Activated T-helper 1 cell treated with Interleukin-2 at 50 U/mL for 16 hours (primary cell): Measurements from ENCODE around the gene ADAMTS2.
"Not testable (repeated sequence)": the region's sequence is repeated elsewhere in the genome, so short reads cannot be mapped to it uniquely, and the experiment has no call there.

Source experiments
- DNase-seq: peaks from one replicate; pipeline ENCODE4 v3.0.0-alpha.2; 2020; ENCODE audit warnings: low read depth

ADAMTS2 gene

GRCh38 chr5:179296150-179296821, 49.0 kb downstream of the ADAMTS2 start:
- DNase-seq = no peak

- DNase-seq = no peak
Observed at GRCh38 chr5:179295778-179296149, 49.5 kb downstream of the ADAMTS2 start.

- no peak for DNase-seq
Observed at GRCh38 chr5:179294891-179295777, 50.1 kb downstream of the ADAMTS2 start.

- no peak for DNase-seq
Observed at GRCh38 chr5:179294131-179294780, 51.0 kb downstream of the ADAMTS2 start.

GRCh38 chr5:179292681-179293635, 52.3 kb downstream of the ADAMTS2 start:
- DNase-seq = no peak

- no peak for DNase-seq
Observed at GRCh38 chr5:179292202-179292601, 53.1 kb downstream of the ADAMTS2 start.

- no peak for DNase-seq
Observed at GRCh38 chr5:179290681-179291540, 54.4 kb downstream of the ADAMTS2 start.

- no peak for DNase-seq
Observed at GRCh38 chr5:179289756-179290385, 55.4 kb downstream of the ADAMTS2 start.

- DNase-seq = no peak
Observed at GRCh38 chr5:179288809-179289185, 56.5 kb downstream of the ADAMTS2 start.

- DNase-seq = no peak
Observed at GRCh38 chr5:179288101-179288808, 57.0 kb downstream of the ADAMTS2 start.

GRCh38 chr5:179287631-179288030, 57.6 kb downstream of the ADAMTS2 start:
- no peak for DNase-seq

GRCh38 chr5:179287071-179287470, 58.2 kb downstream of the ADAMTS2 start:
- DNase-seq = no peak

GRCh38 chr5:179285776-179286162, 59.5 kb downstream of the ADAMTS2 start:
- DNase-seq = not testable (repeated sequence)

- no peak for DNase-seq
Observed at GRCh38 chr5:179284751-179285631, 60.3 kb downstream of the ADAMTS2 start.

- not testable (repeated sequence) for DNase-seq
Observed at GRCh38 chr5:179283908-179284307, 61.4 kb downstream of the ADAMTS2 start.

- no peak for DNase-seq
Observed at GRCh38 chr5:179281694-179282093, 63.6 kb downstream of the ADAMTS2 start.

- no peak for DNase-seq
Observed at GRCh38 chr5:179280095-179280490, 65.2 kb downstream of the ADAMTS2 start.

GRCh38 chr5:179279347-179280094, 65.7 kb downstream of the ADAMTS2 start:
- DNase-seq = no peak
